ENCODE results near the gene APBB2.
"Not testable (repeated sequence)": the region's sequence is repeated elsewhere in the genome, so short reads cannot be mapped to it uniquely, and the experiment has no call there.

APBB2 gene

DNA sequence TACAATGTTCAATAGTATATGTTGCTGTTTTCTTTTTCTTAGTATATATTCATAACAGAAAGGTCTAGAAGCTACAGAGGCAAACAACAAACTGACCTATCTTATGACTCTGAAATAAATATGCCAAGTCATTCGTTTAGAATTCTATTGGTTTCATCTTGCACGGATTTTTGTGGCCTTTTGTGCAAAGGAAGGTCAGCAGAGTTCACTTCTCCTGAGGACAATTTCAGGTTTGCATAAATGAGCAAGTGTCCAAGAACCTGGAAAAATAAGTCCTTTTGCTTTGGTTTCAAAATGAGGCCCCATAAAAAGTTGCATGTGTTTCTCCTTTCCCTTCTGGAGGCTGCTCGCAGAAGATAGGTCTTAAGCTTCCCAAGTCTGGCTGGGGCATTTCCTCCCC lies 156.9 kb downstream of the APBB2 start:
- H3K27me3 Mint-ChIP-seq, result peaks cover 7% of the 10 kb centered on the region
- no peaks in the 10 kb centered on the region for H3K36me3 Mint-ChIP-seq (ENCODE audit: low read depth)
- H3K27ac Mint-ChIP-seq, result no peak overlapping the region
- H3K9me3 Mint-ChIP-seq, result no peaks in the 10 kb centered on the region
- DNase-seq, result no peak
- no peak overlapping the region for H3K4me3 Mint-ChIP-seq
- no peaks in the 10 kb centered on the region for H3K4me1 Mint-ChIP-seq (ENCODE audit: low read depth)

GRCh38 chr4:41052287-41052686 lies 162.1 kb downstream of the APBB2 start:
- H3K27ac Mint-ChIP-seq, result no peak overlapping the region

GRCh38 chr4:41050880-41051775 lies 163.2 kb downstream of the APBB2 start:
- DNase-seq, result no peak
- Mint-ChIP-seq H3K36me3 (ENCODE audit: low read depth) (no peaks in the 10 kb centered on the region), H3K27me3 (peaks cover 3% of the 10 kb centered on the region), H3K27ac (no peak overlapping the region), H3K9me3 (no peaks in the 10 kb centered on the region), H3K4me3 (no peak overlapping the region), H3K4me1 (ENCODE audit: low read depth) (no peaks in the 10 kb centered on the region)

More at GRCh38 chr4:41052287-41052686, 162.1 kb downstream of the APBB2 start:
- peaks cover 7% of the 10 kb centered on the region for H3K27me3 Mint-ChIP-seq
- no peaks in the 10 kb centered on the region for H3K9me3 Mint-ChIP-seq
- H3K36me3 Mint-ChIP-seq (ENCODE audit: low read depth), result no peaks in the 10 kb centered on the region
- H3K4me3 Mint-ChIP-seq, result no peak overlapping the region
- no peaks in the 10 kb centered on the region for H3K4me1 Mint-ChIP-seq (ENCODE audit: low read depth)
- DNase-seq, result no peak

DNA sequence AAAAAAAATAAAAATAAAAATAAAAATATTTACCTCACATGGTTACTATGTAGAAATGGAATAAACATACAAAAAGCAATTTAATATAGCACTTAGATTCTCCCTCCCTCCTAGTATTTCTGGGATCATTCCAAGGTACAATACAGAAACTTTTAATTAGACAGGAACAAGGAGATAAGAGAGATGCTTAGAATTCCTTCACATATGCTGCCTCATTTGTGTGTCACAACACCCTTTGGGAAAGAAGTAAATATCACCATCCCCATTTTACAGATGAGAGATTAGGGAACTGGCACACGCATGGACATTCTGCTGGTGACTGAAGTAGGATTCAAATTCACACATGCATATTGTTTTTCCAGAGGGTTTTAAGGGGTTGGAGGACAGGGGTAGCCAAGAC lies 164.2 kb downstream of the APBB2 start:
- Mint-ChIP-seq H3K27ac (no peak overlapping the region), H3K27me3 (peaks cover 2% of the 10 kb centered on the region), H3K4me1 (ENCODE audit: low read depth) (no peaks in the 10 kb centered on the region), H3K36me3 (ENCODE audit: low read depth) (no peaks in the 10 kb centered on the region), H3K9me3 (no peaks in the 10 kb centered on the region), H3K4me3 (no peak overlapping the region)
- DNase-seq, result no peak

- DNase-seq, H3K27ac Mint-ChIP-seq: not testable (repeated sequence)
These were observed 165.2 kb downstream of the APBB2 start for GRCh38 chr4:41049176-41049575.

GRCh38 chr4:41044791-41045190 lies 169.6 kb downstream of the APBB2 start:
- no peaks in the 10 kb centered on the region for H3K4me1 Mint-ChIP-seq (ENCODE audit: low read depth)
- DNase-seq, result no peak
- no peaks in the 10 kb centered on the region for H3K27me3 Mint-ChIP-seq
- no peak overlapping the region for H3K27ac Mint-ChIP-seq
- no peaks in the 10 kb centered on the region for H3K36me3 Mint-ChIP-seq (ENCODE audit: low read depth)
- H3K9me3 Mint-ChIP-seq, result peaks cover 3% of the 10 kb centered on the region
- no peak overlapping the region for H3K4me3 Mint-ChIP-seq

More at GRCh38 chr4:41049176-41049575, 165.2 kb downstream of the APBB2 start:
- H3K4me1 Mint-ChIP-seq (ENCODE audit: low read depth); H3K36me3 Mint-ChIP-seq (ENCODE audit: low read depth); H3K4me3 Mint-ChIP-seq; H3K27me3 Mint-ChIP-seq; H3K9me3 Mint-ChIP-seq: not testable (repeated sequence)

- H3K4me3 Mint-ChIP-seq, result no peak overlapping the region
- peaks cover 3% of the 10 kb centered on the region for H3K9me3 Mint-ChIP-seq
- H3K27ac Mint-ChIP-seq, result no peak overlapping the region
- DNase-seq, result no peak
- H3K36me3 Mint-ChIP-seq (ENCODE audit: low read depth), result no peaks in the 10 kb centered on the region
- no peaks in the 10 kb centered on the region for H3K27me3 Mint-ChIP-seq
- H3K4me1 Mint-ChIP-seq (ENCODE audit: low read depth), result no peaks in the 10 kb centered on the region
These were observed 170.2 kb downstream of the APBB2 start for GRCh38 chr4:41044165-41044564.

- Mint-ChIP-seq H3K36me3 (ENCODE audit: low read depth) (no peaks in the 10 kb centered on the region), H3K4me3 (no peak overlapping the region)
These were observed 170.9 kb downstream of the APBB2 start for GRCh38 chr4:41043465-41043864.

GRCh38 chr4:41041551-41041950 lies 172.8 kb downstream of the APBB2 start:
- H3K4me1 Mint-ChIP-seq (ENCODE audit: low read depth), result no peaks in the 10 kb centered on the region
- H3K4me3 Mint-ChIP-seq, result no peak overlapping the region
- no peak for DNase-seq
- no peaks in the 10 kb centered on the region for H3K27me3 Mint-ChIP-seq
- H3K27ac Mint-ChIP-seq, result no peak overlapping the region
- no peaks in the 10 kb centered on the region for H3K36me3 Mint-ChIP-seq (ENCODE audit: low read depth)
- H3K9me3 Mint-ChIP-seq, result peaks cover 3% of the 10 kb centered on the region

More at GRCh38 chr4:41043465-41043864, 170.9 kb downstream of the APBB2 start:
- no peak for DNase-seq
- Mint-ChIP-seq H3K27ac (no peak overlapping the region), H3K9me3 (peaks cover 3% of the 10 kb centered on the region), H3K4me1 (ENCODE audit: low read depth) (no peaks in the 10 kb centered on the region), H3K27me3 (no peaks in the 10 kb centered on the region)

DNA sequence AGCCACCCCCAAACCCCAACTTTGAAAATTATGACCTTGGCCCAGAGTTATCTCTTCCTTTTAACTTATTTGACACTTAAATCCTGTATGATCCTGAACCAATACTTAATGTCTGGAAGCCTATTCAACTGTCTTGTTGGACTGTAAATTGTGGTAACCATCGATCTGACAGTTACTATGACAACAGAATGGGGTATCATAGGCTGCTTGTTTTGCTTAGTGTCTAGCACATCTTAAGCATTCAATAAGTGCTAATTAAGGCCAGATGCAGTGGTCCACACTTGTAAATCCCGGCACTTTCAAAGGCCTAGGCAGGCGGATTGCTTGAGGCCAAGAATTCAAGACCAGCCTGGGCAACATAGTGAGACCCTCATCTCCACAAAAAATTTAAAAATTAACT lies 175.0 kb downstream of the APBB2 start:
- Mint-ChIP-seq H3K27me3 (no peaks in the 10 kb centered on the region), H3K4me3 (no peak overlapping the region), H3K27ac (no peak overlapping the region), H3K36me3 (ENCODE audit: low read depth) (no peaks in the 10 kb centered on the region), H3K9me3 (peaks cover under 1% of the 10 kb centered on the region), H3K4me1 (ENCODE audit: low read depth) (no peaks in the 10 kb centered on the region)
- no peak for DNase-seq

- Mint-ChIP-seq H3K9me3 (no peaks in the 10 kb centered on the region), H3K36me3 (ENCODE audit: low read depth) (no peaks in the 10 kb centered on the region), H3K4me3 (no peak overlapping the region), H3K4me1 (ENCODE audit: low read depth) (no peaks in the 10 kb centered on the region), H3K27me3 (no peaks in the 10 kb centered on the region), H3K27ac (no peak overlapping the region)
- DNase-seq, result no peak
These were observed 176.0 kb downstream of the APBB2 start for GRCh38 chr4:41038304-41038703.

GRCh38 chr4:41029098-41029497 lies 185.2 kb downstream of the APBB2 start:
- DNase-seq, result no peak

GRCh38 chr4:41028392-41029076 lies 185.8 kb downstream of the APBB2 start:
- H3K9me3 Mint-ChIP-seq, result peaks cover 30% of the 10 kb centered on the region

More at GRCh38 chr4:41029098-41029497, 185.2 kb downstream of the APBB2 start:
- Mint-ChIP-seq H3K27ac (no peak overlapping the region), H3K4me3 (no peak overlapping the region), H3K27me3 (no peaks in the 10 kb centered on the region), H3K36me3 (ENCODE audit: low read depth) (no peaks in the 10 kb centered on the region), H3K9me3 (peaks cover 28% of the 10 kb centered on the region), H3K4me1 (ENCODE audit: low read depth) (no peaks in the 10 kb centered on the region)

GRCh38 chr4:41026971-41027370 lies 187.4 kb downstream of the APBB2 start:
- Mint-ChIP-seq H3K4me1 (ENCODE audit: low read depth) (no peaks in the 10 kb centered on the region), H3K9me3 (peaks cover 36% of the 10 kb centered on the region), H3K36me3 (ENCODE audit: low read depth) (no peaks in the 10 kb centered on the region), H3K27ac (no peak overlapping the region), H3K27me3 (no peaks in the 10 kb centered on the region), H3K4me3 (no peak overlapping the region)
- DNase-seq, result no peak

More at GRCh38 chr4:41028392-41029076, 185.8 kb downstream of the APBB2 start:
- no peak overlapping the region for H3K27ac Mint-ChIP-seq
- no peaks in the 10 kb centered on the region for H3K36me3 Mint-ChIP-seq (ENCODE audit: low read depth)
- H3K4me3 Mint-ChIP-seq, result no peak overlapping the region
- no peaks in the 10 kb centered on the region for H3K4me1 Mint-ChIP-seq (ENCODE audit: low read depth)
- no peak for DNase-seq
- no peaks in the 10 kb centered on the region for H3K27me3 Mint-ChIP-seq

DNA sequence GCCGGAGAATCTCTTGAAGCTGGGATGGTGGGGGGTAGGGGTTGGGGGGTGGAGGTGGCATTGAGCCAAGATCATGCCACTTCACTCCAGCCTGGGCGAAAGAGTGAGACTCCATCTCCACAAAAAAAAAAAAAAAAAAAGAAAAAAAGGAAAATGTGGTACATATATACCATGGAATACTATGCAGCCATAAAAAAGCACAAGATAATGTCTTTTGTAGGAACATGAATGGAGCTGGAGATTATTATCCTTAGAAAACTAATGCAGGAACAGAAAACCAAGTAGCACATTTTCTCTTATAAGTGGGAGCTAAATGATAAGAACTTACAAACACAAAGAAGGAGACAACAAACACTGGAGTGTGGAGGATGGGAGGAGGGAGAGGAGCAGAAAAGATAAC lies 188.5 kb downstream of the APBB2 start:
- peaks cover 39% of the 10 kb centered on the region for H3K9me3 Mint-ChIP-seq
- DNase-seq, result no peak
- no peaks in the 10 kb centered on the region for H3K4me1 Mint-ChIP-seq (ENCODE audit: low read depth)
- H3K36me3 Mint-ChIP-seq (ENCODE audit: low read depth), result no peaks in the 10 kb centered on the region
- no peak overlapping the region for H3K4me3 Mint-ChIP-seq
- no peaks in the 10 kb centered on the region for H3K27me3 Mint-ChIP-seq
- H3K27ac Mint-ChIP-seq, result no peak overlapping the region

All from activated T-cell treated with anti-CD3 and anti-CD28 coated beads, Interleukin-2, amount 50 U/mL, for 24 hours (primary cell).